Endothelial cell of umbilical vein (primary cell): ENCODE results near the gene MBNL2. TPM values are rescaled to one million over a fixed set of nuclear protein-coding genes. Genes with fewer than 3 reads are reported as not detected.

Experiments
- BruUV-seq: library from RNA; stranded (reverse); fragments of 400-500 nt; replicated peaks from 2 replicates; lab custom pipeline; 2021; lab: Mats Ljungman, UMichigan
- CTCF ChIA-PET: fragments of 300-600, 350-600 bp; sonication (Branson Sonifier 250); formaldehyde crosslinking; loops from one replicate; lab custom pipeline; 2021; ENCODE audit warnings: antibody characterized with exemption, inconsistent platforms; lab: Charles Lee
- POLR2A ChIA-PET: fragments of 300-600, 350-600 bp; sonication (Branson Sonifier 250); formaldehyde crosslinking; loops from one replicate; lab custom pipeline; 2021; ENCODE audit warnings: antibody characterized with exemption, inconsistent platforms; lab: Charles Lee
- DNase-seq: peaks from one replicate; pipeline ENCODE4 v3.0.0-alpha.2; 2011; ENCODE audit warnings: low read depth, low spot score
- FAIRE-seq: peaks from 2 replicates; lab custom pipeline; 2011; peaks lifted over from hg19 to GRCh38; lab: Jason Lieb, UNC
- H2AFZ ChIP-seq: 2 replicates; pipeline ENCODE4 v1.6.0; 2012; ENCODE audit warnings: low read depth, low read length, control low read depth, inconsistent platforms
- H3K27ac ChIP-seq: 2 replicates; pipeline ENCODE4 v1.5.1; 2011; ENCODE audit warnings: low read depth, mild to moderate bottlenecking, control low read depth, low read length, moderate library complexity; ENCODE audit not compliant: insufficient read depth
- H3K27me3 ChIP-seq, 2 experiments: 2 replicates each; pipeline versions ENCODE4 v1.6.0 to v1.6.1; 2011; ENCODE audit warnings: low read length in 2 of 2, mixed read lengths in 1 of 2; ENCODE audit not compliant: control insufficient read depth in 2 of 2, insufficient read depth in 2 of 2
- H3K36me3 ChIP-seq, 2 experiments: 2 replicates in 1 of 2; 3 replicates in 1 of 2; pipeline ENCODE4 v1.5.1; 2011; ENCODE audit warnings: low read length in 2 of 2, mild to moderate bottlenecking in 1 of 2, moderate library complexity in 1 of 2; ENCODE audit not compliant: control insufficient read depth in 2 of 2, insufficient read depth in 2 of 2; ENCODE audit errors: extremely low read depth in 1 of 2
- H3K4me1 ChIP-seq: 3 replicates; pipeline ENCODE4 v1.5.1; 2011; ENCODE audit warnings: mild to moderate bottlenecking, low read length; ENCODE audit not compliant: control insufficient read depth, insufficient read depth; ENCODE audit errors: extremely low read depth
- H3K4me2 ChIP-seq: 2 replicates; pipeline ENCODE4 v1.6.1; 2011; ENCODE audit warnings: low read length, control low read depth, mixed read lengths; ENCODE audit not compliant: insufficient read depth
- H3K4me3 ChIP-seq, 3 experiments: fragments of 200-600 bp in 1 of 3; sonication (generic), shearing (Covaris generic) in 1 of 3; replicated peaks in 1 of 3; 2 replicates each; pipeline ENCODE4 v1.5.1; 2011 to 2016; ENCODE audit warnings: control low read depth in 3 of 3, low read length in 3 of 3, mild to moderate bottlenecking in 2 of 3, inconsistent platforms in 1 of 3, low read depth in 1 of 3, moderate library complexity in 1 of 3; ENCODE audit not compliant: insufficient read depth in 1 of 3
- H3K79me2 ChIP-seq: 2 replicates; pipeline ENCODE4 v1.6.0; 2012; ENCODE audit warnings: low read length, inconsistent platforms; ENCODE audit not compliant: control insufficient read depth, insufficient read depth
- H3K9ac ChIP-seq: replicated peaks from 2 replicates; pipeline ENCODE3; 2011; ENCODE audit warnings: low read length, control low read depth; ENCODE audit not compliant: insufficient read depth; ENCODE audit errors: extremely low read depth
- H3K9me1 ChIP-seq: replicated peaks from 3 replicates; pipeline ENCODE4 v1.6.0; 2011; ENCODE audit warnings: mild to moderate bottlenecking, low read length; ENCODE audit not compliant: control insufficient read depth, insufficient read depth; ENCODE audit errors: extremely low read depth
- H3K9me3 ChIP-seq: replicated peaks from 2 replicates; pipeline ENCODE4 v1.5.1; 2012; ENCODE audit warnings: low read length, inconsistent platforms; ENCODE audit not compliant: control insufficient read depth, insufficient read depth
- H4K20me1 ChIP-seq: replicated peaks from 2 replicates; pipeline ENCODE3; 2011; ENCODE audit warnings: mild to moderate bottlenecking, low read length; ENCODE audit not compliant: control insufficient read depth, insufficient read depth; ENCODE audit errors: extremely low read depth
- EZH2 ChIP-seq: IDR thresholded peaks from 2 replicates; pipeline ENCODE4 v1.6.1; 2012; ENCODE audit warnings: borderline replicate concordance, low read depth, mild to moderate bottlenecking, moderate library complexity, low read length, inconsistent platforms; ENCODE audit not compliant: severe bottlenecking
- FOS ChIP-seq: IDR thresholded peaks from 2 replicates; pipeline ENCODE4 v1.6.1; 2011; ENCODE audit warnings: mild to moderate bottlenecking, low read length, moderate library complexity, borderline replicate concordance; ENCODE audit not compliant: insufficient read depth
- GATA2 ChIP-seq: IDR thresholded peaks from 2 replicates; pipeline ENCODE4 v1.7.0; 2011; ENCODE audit warnings: low read depth, mild to moderate bottlenecking, moderate library complexity, mixed read lengths, low read length; ENCODE audit not compliant: insufficient read length, insufficient read depth
- JUN ChIP-seq: IDR thresholded peaks from 2 replicates; pipeline ENCODE4 v1.6.1; 2011; ENCODE audit warnings: borderline replicate concordance, low read depth; ENCODE audit not compliant: insufficient read length, insufficient read depth
- MYC ChIP-seq: IDR thresholded peaks from one replicate; pipeline ENCODE4 v1.6.1; 2011; ENCODE audit warnings: mild to moderate bottlenecking, low read depth, low read length
- POLR2A ChIP-seq: IDR thresholded peaks from 2 replicates; pipeline ENCODE4 v1.6.1; 2012; ENCODE audit warnings: low read depth, mild to moderate bottlenecking, control low read depth, low read length
- POLR2AphosphoS5 ChIP-seq: IDR thresholded peaks from 2 replicates; pipeline ENCODE4 v1.6.1; 2012; ENCODE audit warnings: low read depth, mild to moderate bottlenecking, control low read depth, low read length, moderate library complexity; ENCODE audit not compliant: insufficient read depth
- dilution Hi-C: fragments of 300-500 bp; cut with MboI; formaldehyde crosslinking; loops from one replicate; pipeline ENCODE4 v1.15.0; 2019; ENCODE audit warnings: low sequenced_read_pairs; ENCODE audit not compliant: extremely low pct_ligation_motif_present
- intact Hi-C: fragments of 100-400 bp; cut with micrococcal nuclease; formaldehyde crosslinking; loops from one replicate; pipeline ENCODE4 v1.10.0; 2022
- polyA plus RNA-seq, 4 experiments: library from polyadenylated mRNA; depleted of rRNA in 3 of 4; stranded (reverse) in 3 of 4; unstranded in 1 of 4; fragments of >200 nt; gene quantifications; 2 replicates each; pipeline versions ENCODE4 v1.2.1 to v1.2.3, GENCODE V29; 2011 to 2012; ENCODE audit warnings: missing spikeins in 1 of 4
- total RNA-seq: library from RNA; stranded (reverse); gene quantifications from 2 replicates; pipeline ENCODE4 v1.2.3, GENCODE V29; 2021
- TF ChIP-seq, protein P1 (sequence below): IDR thresholded peaks from 2 replicates; pipeline ENCODE4 v1.6.1; 2011; ENCODE audit not compliant: insufficient read depth, insufficient read length
- TF ChIP-seq, protein P2 (sequence below), 2 donors: IDR thresholded peaks; 1 replicate in 1 of 2; 2 replicates in 1 of 2; pipeline ENCODE4 v1.5.1; 2011; ENCODE audit warnings: low read length in 2 of 2, mild to moderate bottlenecking in 2 of 2, moderate library complexity in 2 of 2, control low read depth in 1 of 2, inconsistent platforms in 1 of 2, low read depth in 1 of 2; ENCODE audit not compliant: insufficient read depth in 1 of 2; ENCODE audit errors: extremely low read depth in 1 of 2

The MBNL2 gene
- total and polyA plus RNA-seq, 2 donors (not counting 3 experiments of a cell fraction or from before 2014, with no cell fraction given), result 32.9 to 76.5 TPM

DNA sequence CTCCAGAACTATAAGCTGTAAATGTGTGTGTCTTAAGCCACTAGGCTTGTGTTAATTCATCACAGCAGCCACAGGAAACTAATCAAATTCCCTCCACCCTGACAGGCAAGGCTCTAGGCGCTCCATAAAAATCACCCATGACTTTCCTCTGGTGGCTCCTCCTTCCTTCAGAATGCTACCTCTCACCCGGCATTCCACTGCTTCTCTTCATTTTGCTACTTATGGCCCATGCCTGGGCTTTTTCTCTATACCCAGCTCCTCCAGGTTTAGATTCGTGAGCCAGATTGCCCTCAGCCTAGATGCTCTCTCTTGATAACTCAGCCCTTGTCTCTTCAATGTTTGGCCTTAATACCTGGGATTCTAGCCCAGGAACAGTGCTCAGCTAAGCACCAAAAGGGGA lies 36.4 kb upstream of the MBNL2 start:
- H3K9me3 ChIP-seq, result no peaks in the 10 kb centered on the region
- H3K9me1 ChIP-seq, result no peaks in the 10 kb centered on the region
- no peaks in the 10 kb centered on the region for H4K20me1 ChIP-seq
- H3K27ac ChIP-seq, result no peak overlapping the region
- DNase-seq (no peak), FAIRE-seq (no peak)
- no peaks in the 10 kb centered on the region for H3K36me3 ChIP-seq
- TF ChIP-seq FOS, result no peak
- no peak for TF ChIP-seq MYC
- TF ChIP-seq GATA2, result no peak
- no peak for TF ChIP-seq EZH2
- TF ChIP-seq, protein P1, sequence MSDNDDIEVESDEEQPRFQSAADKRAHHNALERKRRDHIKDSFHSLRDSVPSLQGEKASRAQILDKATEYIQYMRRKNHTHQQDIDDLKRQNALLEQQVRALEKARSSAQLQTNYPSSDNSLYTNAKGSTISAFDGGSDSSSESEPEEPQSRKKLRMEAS, result no peak
- TF ChIP-seq JUN, result no peak
- TF ChIP-seq POLR2A, result no peak
- TF ChIP-seq, protein P2, sequence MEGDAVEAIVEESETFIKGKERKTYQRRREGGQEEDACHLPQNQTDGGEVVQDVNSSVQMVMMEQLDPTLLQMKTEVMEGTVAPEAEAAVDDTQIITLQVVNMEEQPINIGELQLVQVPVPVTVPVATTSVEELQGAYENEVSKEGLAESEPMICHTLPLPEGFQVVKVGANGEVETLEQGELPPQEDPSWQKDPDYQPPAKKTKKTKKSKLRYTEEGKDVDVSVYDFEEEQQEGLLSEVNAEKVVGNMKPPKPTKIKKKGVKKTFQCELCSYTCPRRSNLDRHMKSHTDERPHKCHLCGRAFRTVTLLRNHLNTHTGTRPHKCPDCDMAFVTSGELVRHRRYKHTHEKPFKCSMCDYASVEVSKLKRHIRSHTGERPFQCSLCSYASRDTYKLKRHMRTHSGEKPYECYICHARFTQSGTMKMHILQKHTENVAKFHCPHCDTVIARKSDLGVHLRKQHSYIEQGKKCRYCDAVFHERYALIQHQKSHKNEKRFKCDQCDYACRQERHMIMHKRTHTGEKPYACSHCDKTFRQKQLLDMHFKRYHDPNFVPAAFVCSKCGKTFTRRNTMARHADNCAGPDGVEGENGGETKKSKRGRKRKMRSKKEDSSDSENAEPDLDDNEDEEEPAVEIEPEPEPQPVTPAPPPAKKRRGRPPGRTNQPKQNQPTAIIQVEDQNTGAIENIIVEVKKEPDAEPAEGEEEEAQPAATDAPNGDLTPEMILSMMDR (IDR thresholded peaks at IDR 0.05; ENCODE audit: extremely low read depth in 1 of 2, insufficient read depth in 1 of 2, low read depth in 1 of 2, low read length in 2 of 2), result no peak
- no peak for TF ChIP-seq POLR2AphosphoS5
- no peak overlapping the region for H3K9ac ChIP-seq
- intact Hi-C loops (no loop called here), dilution Hi-C loops (no loop called here)
- BruUV-seq, result no TSS peak
- H3K4me3 ChIP-seq, result no peak overlapping the region
- no peaks in the 10 kb centered on the region for H3K4me1 ChIP-seq
- H3K4me2 ChIP-seq, result no peak overlapping the region
- ChIA-PET CTCF (interaction anchor here (1.1 kb wide), 1 partner anchor 27 kb away, joined by 3 read pairs; no protein-coding TSS in a partner anchor), POLR2A (no interaction called here)
- H3K79me2 ChIP-seq, result no peaks in the 10 kb centered on the region
- no peak overlapping the region for H2AFZ ChIP-seq
- peaks cover 4 to 11% of the 10 kb centered on the region in 2 experiments for H3K27me3 ChIP-seq
